Measurements from ENCODE around the gene PLEKHS1. TPM values are rescaled to one million over a fixed set of nuclear protein-coding genes. Genes with fewer than 3 reads are reported as not detected.

Gene PLEKHS1
- under 1 TPM; 0.14 to 0.90 (median 0.23) TPM for total RNA-seq
- not detected for total RNA-seq (2013)

DNA sequence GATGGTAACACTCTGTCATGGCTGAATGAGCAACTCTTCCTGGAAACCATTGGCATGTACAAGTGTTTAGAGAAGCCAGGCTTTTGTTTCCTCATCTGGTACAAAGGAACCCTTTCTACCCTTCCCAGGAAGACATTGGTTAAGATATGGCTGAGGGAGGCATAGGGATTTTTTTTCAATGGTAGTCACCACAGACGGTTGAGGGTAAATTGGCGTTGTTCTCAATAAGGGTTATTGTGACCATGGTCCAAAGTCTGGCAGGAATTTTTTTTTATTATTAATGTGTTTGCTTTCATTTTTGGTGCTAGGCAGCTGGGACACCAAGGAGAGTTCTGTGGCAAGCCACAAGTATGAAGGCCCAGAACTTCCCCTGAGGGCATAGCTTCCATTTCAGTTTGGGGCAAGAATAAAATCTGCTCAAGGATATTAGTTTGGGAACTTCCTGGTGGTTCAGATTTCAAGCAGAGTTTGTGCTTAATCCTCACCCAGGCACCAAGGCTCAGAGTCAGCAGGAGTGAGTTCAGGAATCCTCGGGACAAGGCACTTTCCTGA, at the start of gene PLEKHS1:
PLEKHS1 (plus strand) TSS at position 502 of the 552 bp plus-strand sequence. CDS start 3,596 bp downstream, outside the sequence.
- Mint-ChIP-seq H3K9me3 (no peaks in the 10 kb centered on the region), H3K4me3 (no peak within 1 kb of the TSS), H3K27me3 (ENCODE audit: low read depth in 2 of 2) (peaks cover 5 to 21% of the 10 kb centered on the region in 2 donors), H3K27ac (no peak within 1 kb of the TSS), H3K4me1 (no peaks in the 10 kb centered on the region), H3K36me3 (no peaks in the 10 kb centered on the region)
- no peaks in the 10 kb centered on the region for H3K27me3 ChIP-seq (ENCODE audit: control insufficient read depth, insufficient read depth, low read length)
- whole genome bisulfite sequencing (ENCODE audit: insufficient coverage): 98% methylated on average over 3 of the region's 3 CpGs
- no peaks in the 10 kb centered on the region for H3K9me3 ChIP-seq (ENCODE audit: control insufficient read depth, insufficient read depth, low read length)
- no peak within 1 kb of the TSS for H3K4me3 ChIP-seq (ENCODE audit: low read length)
- ATAC-seq (no peak), DNase-seq (no peak)
- TF ChIP-seq, protein P1, sequence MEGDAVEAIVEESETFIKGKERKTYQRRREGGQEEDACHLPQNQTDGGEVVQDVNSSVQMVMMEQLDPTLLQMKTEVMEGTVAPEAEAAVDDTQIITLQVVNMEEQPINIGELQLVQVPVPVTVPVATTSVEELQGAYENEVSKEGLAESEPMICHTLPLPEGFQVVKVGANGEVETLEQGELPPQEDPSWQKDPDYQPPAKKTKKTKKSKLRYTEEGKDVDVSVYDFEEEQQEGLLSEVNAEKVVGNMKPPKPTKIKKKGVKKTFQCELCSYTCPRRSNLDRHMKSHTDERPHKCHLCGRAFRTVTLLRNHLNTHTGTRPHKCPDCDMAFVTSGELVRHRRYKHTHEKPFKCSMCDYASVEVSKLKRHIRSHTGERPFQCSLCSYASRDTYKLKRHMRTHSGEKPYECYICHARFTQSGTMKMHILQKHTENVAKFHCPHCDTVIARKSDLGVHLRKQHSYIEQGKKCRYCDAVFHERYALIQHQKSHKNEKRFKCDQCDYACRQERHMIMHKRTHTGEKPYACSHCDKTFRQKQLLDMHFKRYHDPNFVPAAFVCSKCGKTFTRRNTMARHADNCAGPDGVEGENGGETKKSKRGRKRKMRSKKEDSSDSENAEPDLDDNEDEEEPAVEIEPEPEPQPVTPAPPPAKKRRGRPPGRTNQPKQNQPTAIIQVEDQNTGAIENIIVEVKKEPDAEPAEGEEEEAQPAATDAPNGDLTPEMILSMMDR (IDR thresholded peaks at IDR 0.05): no peak
- H3K27ac ChIP-seq (ENCODE audit: low read length): no peak within 1 kb of the TSS
- H3K36me3 ChIP-seq (ENCODE audit: control insufficient read depth, insufficient read depth, low read length): no peaks in the 10 kb centered on the region
- intact Hi-C loops (cut with micrococcal nuclease): no loop called here
- H3K4me1 ChIP-seq (ENCODE audit: control insufficient read depth, insufficient read depth, low read length): no peaks in the 10 kb centered on the region

DNA sequence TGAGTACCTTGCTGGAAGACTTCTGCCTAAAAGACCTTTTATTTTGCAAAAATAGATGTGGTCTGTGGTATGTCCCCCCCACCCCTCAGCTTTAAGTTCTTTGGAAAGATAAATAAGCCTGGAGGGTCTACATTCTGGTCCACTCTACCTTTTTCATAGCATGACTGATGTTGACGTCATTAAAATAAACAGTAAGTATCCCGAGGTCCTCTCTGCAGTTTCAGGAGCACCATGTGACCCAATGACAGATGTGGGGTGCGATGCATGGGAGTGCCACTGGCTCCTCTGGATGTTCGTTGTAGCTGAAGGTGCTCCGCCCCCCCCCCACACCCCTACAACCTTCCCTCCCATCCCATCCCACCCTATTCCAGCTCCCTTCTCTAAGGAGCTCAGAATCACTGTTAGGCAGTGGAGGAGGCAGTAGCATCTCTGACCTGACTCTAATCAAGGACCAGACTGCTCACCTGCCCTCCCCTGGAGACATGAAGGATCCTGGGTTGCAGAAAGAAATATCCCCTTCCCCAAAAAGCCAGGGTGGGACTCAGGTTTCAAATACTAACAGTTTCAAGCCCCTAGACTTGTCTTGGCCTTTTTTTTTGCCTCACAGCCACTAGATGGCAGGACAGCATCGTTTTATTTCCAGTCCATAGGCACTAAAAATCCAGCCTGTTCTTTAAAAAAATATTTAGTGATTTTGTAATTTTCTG, 46.7 kb upstream of the PLEKHS1 start:
- intact Hi-C loops (cut with micrococcal nuclease): no loop called here
- Histone ChIP-seq H3K4me3 (ENCODE audit: low read length) (no peak overlapping the region), H3K9me3 (ENCODE audit: control insufficient read depth, insufficient read depth, low read length) (no peaks in the 10 kb centered on the region), H3K27me3 (ENCODE audit: control insufficient read depth, insufficient read depth, low read length) (no peaks in the 10 kb centered on the region), H3K27ac (ENCODE audit: low read length) (no peak overlapping the region), H3K4me1 (ENCODE audit: control insufficient read depth, insufficient read depth, low read length) (no peaks in the 10 kb centered on the region), H3K36me3 (ENCODE audit: control insufficient read depth, insufficient read depth, low read length) (peaks cover 5% of the 10 kb centered on the region)
- Mint-ChIP-seq H3K27ac (no peak overlapping the region), H3K4me1 (peaks cover 27 to 40% of the 10 kb centered on the region in 2 donors), H3K4me3 (no peak overlapping the region), H3K36me3 (no peaks in the 10 kb centered on the region), H3K27me3 (ENCODE audit: low read depth in 2 of 2) (no peaks in the 10 kb centered on the region), H3K9me3 (no peaks in the 10 kb centered on the region)
- ATAC-seq (no peak), DNase-seq (peak in 1 of 2 donors; percentile 58)
- WGBS (ENCODE audit: insufficient coverage): 75% methylated on average over 5 of the region's 6 CpGs
- TF ChIP-seq, protein P1 (IDR thresholded peaks at IDR 0.05): peak; percentile 33

DNA sequence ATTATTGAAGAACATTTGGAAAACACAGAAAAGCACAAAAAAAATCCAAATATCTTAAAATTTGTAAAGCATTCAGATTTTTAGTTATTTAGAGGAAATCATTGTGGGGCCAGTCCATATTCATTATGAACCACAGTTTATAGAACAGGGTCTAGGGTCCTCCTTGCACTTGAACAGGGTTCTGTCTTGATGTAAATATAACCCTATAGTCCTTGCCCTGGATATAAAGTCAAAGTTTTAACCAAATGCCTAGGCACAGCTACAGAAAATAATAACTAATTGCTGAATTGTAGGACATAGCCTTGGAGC, 46.2 kb upstream of the PLEKHS1 start:
- no peaks in the 10 kb centered on the region for H3K9me3 Mint-ChIP-seq
- no peak overlapping the region for H3K4me3 Mint-ChIP-seq
- H3K4me3 ChIP-seq (ENCODE audit: low read length): no peak overlapping the region
- H3K27me3 Mint-ChIP-seq (ENCODE audit: low read depth in 2 of 2): no peaks in the 10 kb centered on the region
- no peaks in the 10 kb centered on the region for H3K4me1 ChIP-seq (ENCODE audit: control insufficient read depth, insufficient read depth, low read length)
- ATAC-seq (no peak), DNase-seq (no peak)
- H3K4me1 Mint-ChIP-seq: peaks cover 32 to 45% of the 10 kb centered on the region in 2 donors
- H3K27me3 ChIP-seq (ENCODE audit: control insufficient read depth, insufficient read depth, low read length): no peaks in the 10 kb centered on the region
- no peaks in the 10 kb centered on the region for H3K9me3 ChIP-seq (ENCODE audit: control insufficient read depth, insufficient read depth, low read length)
- peaks cover 5% of the 10 kb centered on the region for H3K36me3 ChIP-seq (ENCODE audit: control insufficient read depth, insufficient read depth, low read length)
- H3K27ac Mint-ChIP-seq: no peak overlapping the region
- intact Hi-C loops (cut with micrococcal nuclease): no loop called here
- H3K36me3 Mint-ChIP-seq: no peaks in the 10 kb centered on the region
- H3K27ac ChIP-seq (ENCODE audit: low read length): no peak overlapping the region
- TF ChIP-seq, protein P1 (IDR thresholded peaks at IDR 0.05): peak; percentile 3

DNA sequence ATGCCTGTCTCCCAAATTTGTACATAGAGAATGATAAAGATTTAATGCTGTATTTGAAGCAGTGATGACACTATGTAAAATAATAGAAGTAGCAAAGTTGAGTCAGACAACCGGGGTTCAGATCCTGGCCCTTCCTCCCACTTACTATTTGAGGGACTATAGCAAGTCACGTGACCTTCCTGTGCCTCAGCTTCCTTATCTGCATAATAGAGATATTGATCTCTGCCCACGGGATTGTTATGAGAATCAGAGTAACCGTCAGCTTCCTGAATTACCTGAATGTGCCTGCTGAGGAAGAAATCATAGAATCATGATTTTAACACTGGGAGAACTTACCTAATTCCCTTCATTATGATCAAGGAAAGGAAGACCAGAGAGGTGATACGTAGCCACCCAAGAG, 44.9 kb upstream of the PLEKHS1 start:
- Mint-ChIP-seq H3K36me3 (no peaks in the 10 kb centered on the region), H3K27me3 (ENCODE audit: low read depth in 2 of 2) (no peaks in the 10 kb centered on the region), H3K4me3 (no peak overlapping the region), H3K4me1 (peaks cover 35 to 49% of the 10 kb centered on the region in 2 donors), H3K9me3 (no peaks in the 10 kb centered on the region), H3K27ac (no peak overlapping the region)
- H3K4me3 ChIP-seq (ENCODE audit: low read length): no peak overlapping the region
- ATAC-seq (no peak), DNase-seq (no peak)
- TF ChIP-seq, protein P1 (IDR thresholded peaks at IDR 0.05): no peak
- intact Hi-C loops (cut with micrococcal nuclease): no loop called here
- H3K9me3 ChIP-seq (ENCODE audit: control insufficient read depth, insufficient read depth, low read length): no peaks in the 10 kb centered on the region
- 72% methylated on average over 5 of the region's 5 CpGs for WGBS (ENCODE audit: insufficient coverage)
- no peaks in the 10 kb centered on the region for H3K27me3 ChIP-seq (ENCODE audit: control insufficient read depth, insufficient read depth, low read length)
- H3K36me3 ChIP-seq (ENCODE audit: control insufficient read depth, insufficient read depth, low read length): peaks cover 3% of the 10 kb centered on the region
- H3K27ac ChIP-seq (ENCODE audit: low read length): no peak overlapping the region
- H3K4me1 ChIP-seq (ENCODE audit: control insufficient read depth, insufficient read depth, low read length): no peaks in the 10 kb centered on the region

Data from natural killer cell (primary cell).